H9 (cell line): ENCODE data around the gene TBC1D8. TPM values are rescaled to one million over a fixed set of nuclear protein-coding genes. Genes with fewer than 3 reads are reported as not detected.
A peak's percentile ranks its signal among the peaks of the same experiment; 100 is the strongest.

Experiments
- DNase-seq: peaks from one replicate; pipeline ENCODE4 v3.0.0-alpha.2; 2017
- H2AFZ ChIP-seq: one replicate; pipeline ENCODE4 v1.6.1; 2013; ENCODE audit warnings: mild to moderate bottlenecking, low read length, control low read depth, moderate library complexity
- H2AK5ac ChIP-seq: 2 replicates; pipeline ENCODE4 v1.6.1; 2013; ENCODE audit warnings: low read length, control low read depth, mixed read lengths; ENCODE audit not compliant: insufficient read length
- H2BK120ac ChIP-seq: one replicate; pipeline ENCODE4 v1.6.1; 2013; ENCODE audit warnings: low read depth, mild to moderate bottlenecking, low read length, control low read depth, inconsistent platforms; ENCODE audit not compliant: poor library complexity, severe bottlenecking
- H2BK12ac ChIP-seq: 2 replicates; pipeline ENCODE4 v1.6.1; 2013; ENCODE audit warnings: low read length, control low read depth, mixed read lengths, low read depth; ENCODE audit not compliant: insufficient read length
- H2BK15ac ChIP-seq: 2 replicates; pipeline ENCODE4 v1.6.1; 2013; ENCODE audit warnings: low read depth, low read length, control low read depth
- H2BK20ac ChIP-seq: one replicate; pipeline ENCODE4 v1.6.1; 2013; ENCODE audit warnings: low read depth, mild to moderate bottlenecking, low read length, control low read depth, inconsistent platforms; ENCODE audit not compliant: poor library complexity, severe bottlenecking
- H2BK5ac ChIP-seq: 2 replicates; pipeline ENCODE4 v1.6.1; 2013; ENCODE audit warnings: low read length, control low read depth, mixed read lengths; ENCODE audit not compliant: insufficient read length
- H3K14ac ChIP-seq: 2 replicates; pipeline ENCODE4 v1.6.1; 2013; ENCODE audit warnings: low read length, control low read depth; ENCODE audit not compliant: insufficient read depth
- H3K18ac ChIP-seq: 2 replicates; pipeline ENCODE4 v1.6.1; 2013; ENCODE audit warnings: low read depth, mild to moderate bottlenecking, mixed read lengths, low read length, control low read depth; ENCODE audit not compliant: insufficient read length
- H3K23ac ChIP-seq: 2 replicates; pipeline ENCODE4 v1.6.1; 2013; ENCODE audit warnings: low read length, control low read depth, mixed read lengths, low read depth; ENCODE audit not compliant: insufficient read length
- H3K23me2 ChIP-seq: 2 replicates; pipeline ENCODE4 v1.6.1; 2013; ENCODE audit warnings: low read depth, mild to moderate bottlenecking, mixed read lengths, low read length, control low read depth; ENCODE audit not compliant: insufficient read length, poor library complexity, severe bottlenecking
- H3K27ac ChIP-seq: 2 replicates; pipeline ENCODE4 v1.5.1; 2013; ENCODE audit warnings: low read length, control low read depth, mixed read lengths, low read depth; ENCODE audit not compliant: insufficient read length
- H3K27me3 ChIP-seq: 2 replicates; pipeline ENCODE4 v1.6.1; 2013; ENCODE audit warnings: low read length, control low read depth, inconsistent platforms; ENCODE audit not compliant: insufficient read depth
- H3K4ac ChIP-seq: 2 replicates; pipeline ENCODE4 v1.6.1; 2013; ENCODE audit warnings: low read depth, mild to moderate bottlenecking, control low read depth, inconsistent platforms, low read length, moderate library complexity
- H3K4me1 ChIP-seq: 2 replicates; pipeline ENCODE4 v1.6.1; 2013; ENCODE audit warnings: low read length, control low read depth, inconsistent platforms; ENCODE audit not compliant: insufficient read depth
- H3K4me2 ChIP-seq: 2 replicates; pipeline ENCODE4 v1.6.1; 2013; ENCODE audit warnings: low read length, control low read depth, mixed read lengths; ENCODE audit not compliant: insufficient read length, insufficient read depth
- H3K56ac ChIP-seq: 2 replicates; pipeline ENCODE4 v1.6.1; 2013; ENCODE audit warnings: low read depth, mild to moderate bottlenecking, mixed read lengths, low read length, control low read depth; ENCODE audit not compliant: insufficient read length
- H3K79me1 ChIP-seq: 2 replicates; pipeline ENCODE4 v1.6.1; 2013; ENCODE audit warnings: low read depth, mild to moderate bottlenecking, moderate library complexity, low read length, control low read depth, inconsistent platforms; ENCODE audit not compliant: insufficient read depth, poor library complexity, severe bottlenecking
- H3K79me2 ChIP-seq: 2 replicates; pipeline ENCODE4 v1.6.1; 2013; ENCODE audit warnings: low read length, control low read depth, inconsistent platforms; ENCODE audit not compliant: insufficient read depth
- H3K9ac ChIP-seq: 2 replicates; pipeline ENCODE4 v1.6.1; 2013; ENCODE audit warnings: low read length, control low read depth, mixed read lengths; ENCODE audit not compliant: insufficient read length; ENCODE audit errors: extremely low read depth
- H3K9me3 ChIP-seq: one replicate; pipeline ENCODE4 v1.6.1; 2013; ENCODE audit warnings: low read depth, low read length, inconsistent platforms; ENCODE audit not compliant: control insufficient read depth
- H3T11ph ChIP-seq: one replicate; pipeline ENCODE4 v1.6.1; 2013; ENCODE audit warnings: mild to moderate bottlenecking, low read length, control low read depth, inconsistent platforms
- H4K20me1 ChIP-seq: one replicate; pipeline ENCODE4 v1.6.1; 2013; ENCODE audit not compliant: control insufficient read depth, insufficient read length, insufficient read depth
- H4K5ac ChIP-seq: 2 replicates; pipeline ENCODE4 v1.6.1; 2013; ENCODE audit warnings: low read depth, mild to moderate bottlenecking, mixed read lengths, low read length, control low read depth; ENCODE audit not compliant: insufficient read length
- H4K8ac ChIP-seq: replicated peaks from 2 replicates; pipeline ENCODE4 v1.6.1; 2013; ENCODE audit warnings: low read length, control low read depth, mixed read lengths, low read depth; ENCODE audit not compliant: insufficient read length
- H4K91ac ChIP-seq: 2 replicates; pipeline ENCODE4 v1.6.1; 2013; ENCODE audit warnings: low read depth, mild to moderate bottlenecking, moderate library complexity, mixed read lengths, low read length, control low read depth; ENCODE audit not compliant: insufficient read length
- H3K27ac Mint-ChIP-seq, 3 experiments: 2 replicates in 2 of 3; 3 replicates in 1 of 3; pipeline ENCODE4 v1.8.0; 2020 to 2021; ENCODE audit warnings: mixed read lengths in 3 of 3, mild to moderate bottlenecking in 1 of 3, moderate library complexity in 1 of 3
- H3K27me3 Mint-ChIP-seq: 2 replicates; pipeline ENCODE4 v1.8.0; 2021; ENCODE audit warnings: low read depth, mild to moderate bottlenecking, moderate library complexity, mixed read lengths
- H3K36me3 Mint-ChIP-seq, 3 experiments: 2 replicates in 2 of 3; 3 replicates in 1 of 3; pipeline ENCODE4 v1.8.0; 2020 to 2021; ENCODE audit warnings: low read depth in 3 of 3, mixed read lengths in 3 of 3; ENCODE audit not compliant: insufficient read depth in 1 of 3
- H3K4me1 Mint-ChIP-seq, 2 experiments: 2 replicates each; pipeline ENCODE4 v1.8.0; 2020; ENCODE audit warnings: mixed read lengths in 2 of 2
- H3K4me3 Mint-ChIP-seq, 2 experiments: 2 replicates in 1 of 2; 3 replicates in 1 of 2; pipeline ENCODE4 v1.8.0; 2020 to 2021; ENCODE audit warnings: mild to moderate bottlenecking in 2 of 2, mixed read lengths in 2 of 2, moderate library complexity in 1 of 2
- H3K9me3 Mint-ChIP-seq, 2 experiments: 2 replicates in 1 of 2; 3 replicates in 1 of 2; pipeline ENCODE4 v1.8.0; 2020; ENCODE audit warnings: mild to moderate bottlenecking in 2 of 2, mixed read lengths in 2 of 2, moderate library complexity in 1 of 2
- CTCF ChIP-seq: fragments of 200-600 bp; sonication (generic); conservative IDR thresholded peaks from 3 replicates; pipeline ENCODE4 v1.8.0; 2021; ENCODE audit warnings: antibody characterized with exemption, mild to moderate bottlenecking
- WGBS: extraction: QIAGEN DNeasy Blood & Tissue Kit; methylation state at CpG from one replicate; pipeline ENCODE4 v1.1.7; 2013; ENCODE audit warnings: missing lambda C conversion rate, low lambda C conversion rate, mixed read lengths; ENCODE audit not compliant: insufficient read length; ENCODE audit errors: extremely low coverage; 5-methylcytosine and 5-hydroxymethylcytosine counted together
- long read RNA-seq: library from polyadenylated mRNA; unstranded; transcript quantifications from one replicate; pipeline ENCODE4 v2.0.0, GENCODE V29; 2020
- total RNA-seq: library from RNA; stranded (reverse); gene quantifications from 2 replicates; pipeline ENCODE4 v1.2.1, GENCODE V29; 2021

The TBC1D8 gene
- total RNA-seq: 16.6 and 17.6 TPM in 2 replicates
- long read RNA-seq, transcript TBC1D8-201 (20 exons, 3,627 nt): major isoform, 9 of 56 reads
- long read RNA-seq, partial matches to known transcripts: 24 of 56 reads
- long read RNA-seq, other reads (novel, unspliced or antisense): 23 of 56 reads

DNA sequence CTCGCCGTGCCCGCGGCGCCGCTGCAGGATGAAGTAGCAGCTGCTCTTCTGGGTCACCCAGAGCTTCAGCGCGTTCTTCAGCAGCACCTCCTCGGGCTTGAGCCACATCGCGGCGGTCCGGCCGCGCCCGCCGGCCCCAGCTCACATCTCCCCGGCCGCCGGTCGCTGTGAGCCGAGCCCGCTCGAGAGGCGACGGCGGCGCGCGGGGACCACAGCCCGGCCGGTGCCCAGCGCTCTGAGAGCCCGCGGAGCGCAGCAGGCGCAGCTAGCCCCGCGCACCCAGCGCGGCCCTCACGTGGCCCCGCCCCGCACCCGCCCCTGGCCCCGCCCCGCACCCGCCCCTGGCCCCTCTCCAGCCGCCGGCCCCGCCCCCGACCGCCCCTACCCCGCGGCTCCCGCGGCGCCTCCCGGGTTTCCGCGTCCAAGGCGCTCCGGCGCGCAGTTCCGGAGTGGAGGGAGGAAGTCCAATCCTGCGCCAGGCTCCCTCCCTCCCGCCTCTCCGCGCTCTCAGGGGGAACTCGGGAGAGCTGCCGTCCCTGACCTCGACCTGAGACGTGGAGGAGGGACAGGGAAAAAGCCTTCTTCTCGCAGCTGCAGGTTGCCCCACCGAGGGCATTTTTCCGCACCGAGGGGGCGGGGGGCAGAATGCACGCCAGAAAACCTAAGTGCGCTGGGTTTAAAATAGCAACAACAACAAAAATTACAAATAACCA is at the start of gene TBC1D8:
TSS of gene TBC1D8 (minus strand) at position 237 of the 713 bp plus-strand sequence. CDS start at position 108, 129 bp downstream.
- Histone ChIP-seq H2AFZ (no peak within 1 kb of the TSS), H2BK5ac (no peak within 1 kb of the TSS)
- WGBS: no CpG with 5 or more reads among the region's 81 CpGs

More for the DNA sequence above, at the start of gene TBC1D8:
- Histone ChIP-seq H2BK15ac (no peak within 1 kb of the TSS; the same call in 1 of the 2 replicates), H3K4me2 (peak within 1 kb of the TSS; percentile 82), H3K4ac (no peak within 1 kb of the TSS), H3K79me1 (no peaks in the 10 kb centered on the region), H3K18ac (no peak within 1 kb of the TSS), H2BK120ac (no peak within 1 kb of the TSS), H3K27ac (no peak within 1 kb of the TSS), H3K27me3 (no peaks in the 10 kb centered on the region; the same call in 1 of the 2 replicates), H3K9me3 (no peaks in the 10 kb centered on the region), H3K4me1 (peaks cover 3% of the 10 kb centered on the region; the same call in 1 of the 2 replicates), H3K23ac (no peak within 1 kb of the TSS), H4K20me1 (no peaks in the 10 kb centered on the region), H4K91ac (no peak within 1 kb of the TSS), H2AK5ac (no peak within 1 kb of the TSS), H2BK12ac (no peak within 1 kb of the TSS), H3K9ac (peak within 1 kb of the TSS; percentile 33), H4K5ac (no peak within 1 kb of the TSS), H4K8ac (no peak within 1 kb of the TSS), H3K56ac (no peak within 1 kb of the TSS), H3K23me2 (peaks cover 19% of the 10 kb centered on the region), H3K14ac (peak within 1 kb of the TSS; percentile 39; the same call in 1 of the 2 replicates), H2BK20ac (no peak within 1 kb of the TSS), H3T11ph (no peak within 1 kb of the TSS), H3K79me2 (peaks cover 10% of the 10 kb centered on the region; the same call in 1 of the 2 replicates)
- H3K4me3 Mint-ChIP-seq: peak within 1 kb of the TSS; percentile 67 to 83
- no peak for TF ChIP-seq CTCF
- DNase-seq: peak; percentile 90
- H3K27me3 Mint-ChIP-seq: peaks cover 18% of the 10 kb centered on the region
- H3K36me3 Mint-ChIP-seq: no peaks in the 10 kb centered on the region; a peak in 1 of 7 replicates
- no peaks in the 10 kb centered on the region for H3K9me3 Mint-ChIP-seq
- H3K27ac Mint-ChIP-seq: peak within 1 kb of the TSS in 1 of 3 experiments; percentile 24; a peak in 3 of 7 replicates
- peaks cover 48 to 49% of the 10 kb centered on the region in 2 experiments for H3K4me1 Mint-ChIP-seq
